NT2/D1 (cell line): ENCODE measurements around the gene CORIN.

Source experiments
- SUZ12 ChIP-seq: IDR thresholded peaks from 2 replicates; pipeline ENCODE4 v1.6.1; 2011; ENCODE audit not compliant: insufficient read length, insufficient read depth; ENCODE audit errors: extremely low read depth
- YY1 ChIP-seq: IDR thresholded peaks from 2 replicates; pipeline ENCODE4 v1.6.1; 2011; ENCODE audit not compliant: insufficient read length, insufficient read depth
- ZNF274 ChIP-seq: IDR thresholded peaks from 2 replicates; pipeline ENCODE4 v1.6.1; 2011; ENCODE audit warnings: mild to moderate bottlenecking, low read depth, low read length

- TF ChIP-seq YY1 (no peak), SUZ12 (no peak), ZNF274 (no peak)
Observed at GRCh38 chr4:47863486-47863885, 25.6 kb upstream of the CORIN start.
